Right renal pelvis (tissue), 4 donors: ENCODE measurements around the gene KRTAP4-8. TPM values are rescaled to one million over a fixed set of nuclear protein-coding genes. Genes with fewer than 3 reads are reported as not detected.
"Not testable (repeated sequence)": the region's sequence is repeated elsewhere in the genome, so short reads cannot be mapped to it uniquely, and the experiment has no call there.

ENCODE experiments used
- DNase-seq, 4 donors: peaks; one replicate each; pipeline ENCODE4 v3.0.0-alpha.2; 2013; ENCODE audit warnings: low read depth in 4 of 4, low spot score in 3 of 4, missing footprints in 1 of 4
- polyA plus RNA-seq, 4 donors: library from polyadenylated mRNA; unstranded; fragments of 120-200 nt; gene quantifications; one replicate each; pipeline ENCODE4 v1.2.1, GENCODE V29; 2013; ENCODE audit not compliant: insufficient read length in 4 of 4

The KRTAP4-8 gene
- polyA plus RNA-seq, 4 donors = not detected

DNA sequence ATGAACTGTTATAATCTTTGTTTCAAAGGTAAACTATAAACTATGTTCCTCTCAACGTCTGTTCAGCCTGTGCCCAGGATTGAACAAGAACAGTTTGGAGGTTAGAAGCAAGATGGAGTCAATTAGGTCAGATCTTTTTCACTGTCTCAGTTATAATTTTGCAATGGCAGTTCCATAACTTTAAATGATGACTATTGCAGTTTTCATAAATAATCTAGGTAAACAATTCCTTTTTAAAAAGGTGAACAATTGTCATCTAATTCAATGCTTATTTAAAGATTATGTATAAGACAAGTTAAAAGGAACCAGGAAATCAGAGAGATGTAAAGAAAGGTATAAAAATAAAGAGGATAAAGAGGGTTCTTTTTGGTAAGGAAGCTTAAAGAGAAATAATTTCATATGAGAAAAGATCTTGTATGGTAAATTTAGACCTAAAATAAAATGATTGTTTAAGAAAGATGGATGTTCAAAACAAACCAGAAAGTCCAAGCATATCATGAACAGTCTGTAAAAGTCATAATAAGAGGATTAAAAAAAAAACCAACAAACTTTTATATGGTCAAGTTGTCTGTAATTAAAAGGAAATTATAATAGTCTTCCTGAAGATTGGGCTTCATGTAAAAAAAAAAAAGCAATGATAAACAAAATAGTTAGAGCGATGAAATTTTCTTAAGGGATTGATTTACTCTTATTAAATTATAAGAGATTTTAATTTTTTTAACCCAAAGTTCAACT lies 13.4 kb upstream of the KRTAP4-8 start:
- no peak for DNase-seq

DNA sequence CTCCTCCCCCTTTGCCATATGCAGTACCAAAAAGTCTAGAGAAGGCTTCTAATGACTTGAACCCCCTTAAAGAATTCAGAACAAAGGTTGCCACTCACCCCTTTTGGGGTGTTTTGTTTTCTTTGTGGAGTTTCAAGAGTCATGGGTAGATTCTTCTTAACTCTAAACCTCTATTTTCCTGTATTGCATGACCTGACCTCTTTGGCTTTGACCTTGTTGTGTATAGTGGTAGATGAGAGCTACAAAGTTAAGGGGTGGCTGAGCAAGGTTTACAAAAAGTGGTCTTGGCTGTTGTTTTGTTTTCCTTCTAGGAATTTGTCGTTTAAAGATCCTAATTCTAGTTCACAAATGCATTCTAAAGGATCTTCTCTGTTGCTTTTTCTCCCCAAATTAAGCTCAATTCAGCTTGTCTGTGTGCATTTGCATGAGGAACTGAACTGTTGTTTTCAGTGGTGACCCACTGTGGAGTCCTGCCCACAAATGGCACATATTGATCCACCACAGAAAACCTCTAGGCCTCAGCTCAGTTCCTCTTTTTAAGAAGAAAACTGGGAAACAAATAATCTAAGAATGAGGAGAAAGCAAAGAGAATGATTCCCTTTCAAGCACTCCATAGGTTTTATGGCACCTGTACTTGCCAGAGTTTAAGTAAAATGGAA lies 10.9 kb upstream of the KRTAP4-8 start:
- DNase-seq = not testable (repeated sequence)

DNA sequence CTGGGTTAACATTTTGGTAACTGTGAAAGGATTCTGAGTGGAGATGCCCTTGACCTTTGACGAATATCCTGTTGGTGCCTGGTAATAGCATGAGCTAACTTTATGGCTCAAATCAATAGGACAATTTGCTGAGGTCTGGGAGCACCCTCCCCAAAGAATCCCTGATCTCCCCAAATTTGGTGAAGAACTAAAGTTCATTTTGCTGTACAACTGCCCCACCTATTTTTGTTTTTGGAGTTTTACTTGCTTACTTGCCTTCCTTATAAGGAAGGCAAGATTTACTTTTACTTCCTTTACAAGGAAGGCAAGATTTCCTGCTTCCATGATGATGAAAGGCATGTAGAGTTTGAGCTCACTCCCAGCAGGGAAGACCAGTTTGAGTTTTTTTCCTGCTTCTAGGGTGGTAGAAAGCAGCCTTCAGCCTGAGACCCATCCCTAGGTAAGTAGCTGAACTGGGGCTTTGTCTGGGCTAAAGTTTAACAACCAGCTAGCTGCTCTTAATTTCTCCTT lies 10.1 kb upstream of the KRTAP4-8 start:
- DNase-seq = no peak

DNA sequence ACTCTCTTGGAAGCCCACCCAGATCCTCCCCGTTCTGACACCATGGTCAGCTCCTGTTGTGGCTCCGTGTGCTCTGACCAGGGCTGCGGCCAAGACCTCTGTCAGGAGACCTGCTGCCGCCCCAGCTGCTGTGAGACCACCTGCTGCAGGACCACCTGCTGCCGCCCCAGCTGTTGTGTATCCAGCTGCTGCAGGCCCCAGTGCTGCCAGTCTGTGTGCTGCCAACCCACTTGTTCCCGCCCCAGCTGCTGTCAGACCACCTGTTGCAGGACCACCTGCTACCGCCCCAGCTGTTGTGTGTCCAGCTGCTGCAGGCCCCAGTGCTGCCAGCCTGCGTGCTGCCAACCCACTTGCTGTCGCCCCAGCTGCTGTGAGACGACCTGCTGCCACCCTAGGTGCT lies 7.4 kb upstream of the KRTAP4-8 start, which contains the start of gene KRTAP4-9:
Gene KRTAP4-9 (plus strand): TSS at position 43 of the 400 bp plus-strand sequence. CDS start 0 bp downstream, at position 43.
- not testable (repeated sequence) for DNase-seq

DNA sequence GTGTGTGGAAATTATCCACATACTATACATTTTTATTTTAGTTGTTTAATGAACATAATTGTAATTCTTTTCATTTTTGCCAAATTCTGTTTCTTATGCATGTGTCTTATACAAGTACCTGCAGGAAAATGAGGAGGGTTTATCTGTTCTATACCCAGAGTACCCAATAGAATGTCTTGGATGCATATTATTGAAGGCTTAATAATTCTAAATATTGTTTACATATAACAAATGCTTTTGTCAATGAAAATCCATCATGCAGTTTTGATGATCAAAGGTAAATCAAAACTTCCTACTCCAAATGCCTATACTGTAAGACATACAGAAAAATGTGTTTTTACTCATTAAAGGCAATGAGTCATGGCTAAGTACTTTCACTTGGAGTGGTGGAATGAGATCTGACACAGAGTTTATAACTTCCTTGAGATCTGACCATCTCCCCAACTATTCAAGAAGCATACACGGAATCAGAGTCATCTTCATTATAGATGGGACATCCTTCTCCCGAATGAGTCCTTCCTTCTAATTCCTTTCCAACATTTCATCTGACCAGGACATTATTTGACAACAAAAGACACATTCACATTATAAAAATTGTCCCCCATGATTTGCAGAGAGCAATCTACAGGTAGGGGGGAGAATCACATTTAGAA lies 6.6 kb upstream of the KRTAP4-8 start:
- not testable (repeated sequence) for DNase-seq

DNA sequence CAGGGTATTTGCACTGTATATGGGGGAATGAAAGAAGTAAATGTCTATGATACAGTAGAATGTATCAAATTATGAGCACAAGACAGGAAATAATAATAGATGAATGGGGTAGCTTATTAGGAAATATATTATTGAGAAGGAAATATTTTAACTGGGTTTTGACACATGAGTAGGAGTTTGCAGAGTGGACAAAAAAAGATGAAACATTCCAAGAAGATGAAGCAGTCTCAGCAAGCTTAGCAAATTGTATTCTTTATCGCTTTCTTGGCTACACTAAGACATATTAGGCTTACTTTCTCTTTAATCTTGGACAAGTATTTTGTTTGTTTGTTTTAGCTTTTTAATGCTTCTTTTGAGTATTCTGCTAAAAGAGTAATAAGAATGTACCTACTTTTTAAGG lies 6.0 kb upstream of the KRTAP4-8 start:
- DNase-seq = no peak

DNA sequence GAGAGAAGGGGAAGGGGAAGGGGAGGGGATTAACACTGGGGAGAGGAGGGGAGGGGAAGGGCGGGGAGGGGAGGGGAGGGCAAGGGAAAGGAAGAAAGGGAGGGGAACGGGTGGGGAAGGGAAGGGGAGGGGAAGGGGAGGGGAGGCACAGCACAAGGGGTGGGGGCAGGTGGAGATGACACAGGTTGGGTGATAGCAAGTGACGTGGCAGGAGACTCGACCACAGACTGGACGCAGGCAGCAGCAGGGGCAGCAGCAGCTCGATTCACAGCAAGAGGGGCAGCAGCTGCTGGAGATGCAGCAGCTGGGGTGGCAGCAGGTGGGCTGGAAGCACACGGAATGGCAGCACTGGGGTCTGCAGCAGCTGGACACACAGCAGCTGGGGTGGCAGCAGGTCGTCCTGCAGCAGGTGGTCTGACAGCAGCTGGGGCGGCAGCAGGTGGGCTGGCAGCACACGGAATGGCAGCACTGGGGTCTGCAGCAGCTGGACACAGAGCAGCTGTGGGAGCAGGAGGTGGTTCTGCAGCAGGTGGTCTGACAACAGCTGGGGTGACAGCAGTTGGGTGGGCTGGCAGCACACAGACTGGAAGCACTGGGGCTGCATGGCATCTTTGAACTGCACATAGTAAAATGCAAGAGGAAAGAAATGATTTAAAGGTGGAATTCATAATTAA lies 3.8 kb upstream of the KRTAP4-8 start, which contains the start of gene KRTAP4-16:
Gene KRTAP4-16 (minus strand): TSS at position 624 of the 674 bp plus-strand sequence. CDS start 0 bp downstream, at position 624.
- DNase-seq = no peak

DNA sequence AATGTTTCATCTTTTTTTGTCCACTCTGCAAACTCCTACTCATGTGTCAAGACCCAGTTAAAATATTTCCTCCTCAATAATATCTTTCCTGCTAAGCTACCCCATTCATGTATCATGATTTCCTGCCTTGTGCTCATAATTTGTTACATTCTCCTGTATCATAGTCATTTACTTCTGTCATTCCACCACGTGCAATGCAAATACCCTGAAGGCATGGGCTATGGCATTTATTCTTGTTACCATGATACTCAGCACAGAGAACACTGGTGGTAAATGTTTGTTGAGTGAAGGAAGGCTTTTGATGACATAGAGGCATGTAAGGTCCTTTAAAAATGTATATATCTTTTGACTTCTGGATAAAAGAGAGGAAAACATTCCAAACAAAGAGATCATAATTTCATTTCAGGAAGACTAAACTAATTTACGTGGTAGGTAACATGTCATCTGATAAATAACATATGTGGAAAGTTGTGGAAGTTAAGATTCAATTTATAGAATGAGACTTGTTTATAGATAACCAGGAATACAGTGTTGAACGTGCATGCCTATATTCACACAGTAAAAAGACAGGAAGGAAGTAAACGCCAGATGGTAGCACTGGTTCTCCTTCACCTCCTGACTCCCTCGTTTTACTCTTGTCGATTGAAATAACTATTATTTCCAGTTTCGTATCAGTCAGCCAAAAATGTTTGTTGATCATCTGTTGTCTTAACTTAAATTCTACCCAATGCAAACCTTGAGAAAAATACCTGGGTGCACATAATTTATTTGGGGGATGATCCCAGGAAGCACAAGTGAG lies 1.9 kb upstream of the KRTAP4-8 start:
- not testable (repeated sequence) for DNase-seq

DNA sequence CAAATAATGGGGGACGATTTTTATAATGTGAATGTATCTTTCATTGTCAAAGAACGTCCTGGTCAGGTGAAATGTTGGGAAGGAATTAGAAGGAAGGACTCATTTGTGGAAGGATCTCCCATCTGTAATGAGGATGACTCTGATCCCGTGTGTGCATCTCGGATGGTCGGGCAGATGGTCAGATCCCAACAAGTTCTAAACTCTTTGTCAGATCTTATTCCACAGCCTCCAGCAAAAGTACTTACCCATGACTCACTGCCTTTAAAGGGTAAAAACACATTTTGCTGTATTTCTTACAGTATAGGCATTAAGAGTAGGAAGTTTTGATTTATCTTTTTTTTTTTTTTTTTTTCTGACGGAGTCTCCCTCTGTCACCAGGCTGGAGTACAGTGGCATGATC lies 539 bp upstream of the KRTAP4-8 start:
- no peak for DNase-seq

DNA sequence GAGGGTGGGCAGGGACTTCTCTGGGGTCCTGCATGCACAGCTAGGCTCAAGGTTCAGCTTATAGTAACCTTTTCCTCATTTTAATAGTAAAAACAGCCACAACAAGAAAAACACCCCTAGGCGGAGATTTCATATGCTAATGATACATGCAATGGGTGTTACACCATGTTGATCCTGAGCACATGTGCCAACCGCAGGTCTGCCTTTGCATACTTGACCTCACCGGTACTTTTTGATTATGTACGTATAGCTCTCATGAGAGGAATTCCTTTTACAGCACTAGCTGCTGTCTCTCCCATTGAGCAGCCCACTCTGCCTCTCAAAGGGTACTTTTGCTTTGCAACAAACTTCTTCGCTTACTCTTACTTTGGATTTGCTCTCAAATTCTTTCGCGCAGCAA lies 1.9 kb downstream of the KRTAP4-8 start:
- DNase-seq = no peak

DNA sequence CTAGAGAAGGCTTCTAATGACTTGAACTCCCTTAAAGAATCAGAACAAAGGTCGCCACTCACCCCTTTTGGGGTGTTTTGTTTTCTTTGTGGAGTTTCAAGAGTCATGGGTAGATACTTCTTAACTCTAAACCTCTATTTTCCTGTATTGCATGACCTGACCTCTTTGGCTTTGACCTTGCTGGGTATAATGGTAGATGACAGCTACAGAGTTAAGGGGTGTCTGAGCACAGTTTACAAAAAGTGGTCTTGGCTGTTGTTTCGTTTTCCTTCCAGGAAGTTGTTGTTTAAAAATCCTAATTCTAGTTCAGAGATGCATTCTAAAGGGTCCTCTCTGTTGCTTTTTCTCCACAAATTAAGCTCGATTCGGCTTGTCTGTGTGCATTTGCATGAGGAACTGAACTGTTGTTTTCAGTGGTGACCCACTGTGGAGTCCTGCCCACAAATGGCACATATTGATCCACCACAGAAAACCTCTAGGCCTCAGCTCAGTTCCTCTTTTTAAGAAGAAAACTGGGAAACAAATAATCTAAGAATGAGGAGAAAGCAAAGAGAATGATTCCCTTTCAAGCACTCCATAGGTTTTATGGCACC lies 9.1 kb downstream of the KRTAP4-8 start:
- not testable (repeated sequence) for DNase-seq

DNA sequence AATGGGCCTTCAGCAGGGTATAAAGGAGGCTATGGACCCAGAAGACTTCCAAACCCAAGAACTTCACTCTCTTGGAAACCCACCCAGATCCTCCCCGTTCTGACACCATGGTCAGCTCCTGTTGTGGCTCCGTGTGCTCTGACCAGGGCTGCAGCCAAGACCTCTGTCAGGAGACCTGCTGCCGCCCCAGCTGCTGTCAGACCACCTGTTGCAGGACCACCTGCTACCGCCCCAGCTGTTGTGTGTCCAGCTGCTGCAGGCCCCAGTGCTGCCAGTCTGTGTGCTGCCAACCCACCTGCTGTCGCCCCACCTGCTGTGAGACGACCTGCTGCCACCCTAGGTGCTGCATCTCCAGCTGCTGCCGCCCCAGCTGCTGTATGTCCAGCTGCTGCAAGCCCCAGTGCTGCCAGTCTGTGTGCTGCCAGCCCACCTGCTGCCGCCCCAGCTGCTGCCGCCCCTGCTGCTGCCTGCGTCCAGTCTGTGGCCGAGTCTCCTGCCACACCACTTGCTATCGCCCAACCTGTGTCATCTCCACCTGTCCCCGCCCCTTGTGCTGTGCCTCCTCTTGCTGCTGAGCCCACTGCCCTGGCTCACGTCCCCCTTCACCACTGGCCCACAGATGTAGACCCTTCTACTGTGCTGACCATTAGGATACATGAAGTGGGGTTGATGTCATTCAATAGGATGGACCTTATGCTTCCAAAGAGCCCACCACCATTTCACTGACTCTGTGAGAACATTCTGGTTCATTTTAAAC lies 13.7 kb downstream of the KRTAP4-8 start, which contains the start of gene KRTAP4-7:
Gene KRTAP4-7 (plus strand): TSS at position 51 of the 757 bp plus-strand sequence. CDS start 57 bp downstream, at position 108.
- DNase-seq = not testable (repeated sequence)

DNA sequence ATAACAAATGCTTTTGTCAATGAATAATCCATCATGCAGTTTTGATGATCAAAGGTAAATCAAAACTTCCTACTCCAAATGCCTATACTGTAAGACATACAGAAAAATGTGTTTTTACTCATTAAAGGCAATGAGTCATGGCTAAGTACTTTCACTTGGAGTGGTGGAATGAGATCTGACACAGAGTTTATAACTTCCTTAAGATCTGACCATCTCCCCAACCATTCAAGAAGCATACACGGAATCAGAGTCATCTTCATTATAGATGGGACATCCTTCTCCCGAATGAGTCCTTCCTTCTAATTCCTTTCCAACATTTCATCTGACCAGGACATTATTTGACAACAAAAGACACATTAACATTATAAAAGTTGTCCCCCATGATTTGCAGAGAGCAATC lies 14.5 kb downstream of the KRTAP4-8 start:
- DNase-seq = not testable (repeated sequence)

DNA sequence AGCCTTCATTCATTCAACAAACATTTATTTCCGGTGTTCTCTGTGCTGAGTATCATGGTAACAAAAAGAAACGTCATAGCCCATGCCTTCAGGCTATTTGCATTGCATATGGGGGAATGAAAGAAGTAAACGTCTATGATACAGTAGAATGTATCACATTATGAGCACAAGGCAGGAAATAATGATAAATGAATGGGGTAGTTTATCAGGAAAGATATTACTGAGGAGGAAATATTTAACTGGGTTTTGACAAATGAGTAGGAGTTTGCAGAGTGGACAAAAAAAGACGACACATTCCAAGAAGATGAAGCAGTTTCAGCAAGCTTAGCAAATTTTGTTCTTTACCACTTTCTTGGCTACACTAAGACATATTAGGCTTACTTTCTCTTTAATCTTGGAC lies 15.3 kb downstream of the KRTAP4-8 start:
- no peak for DNase-seq

DNA sequence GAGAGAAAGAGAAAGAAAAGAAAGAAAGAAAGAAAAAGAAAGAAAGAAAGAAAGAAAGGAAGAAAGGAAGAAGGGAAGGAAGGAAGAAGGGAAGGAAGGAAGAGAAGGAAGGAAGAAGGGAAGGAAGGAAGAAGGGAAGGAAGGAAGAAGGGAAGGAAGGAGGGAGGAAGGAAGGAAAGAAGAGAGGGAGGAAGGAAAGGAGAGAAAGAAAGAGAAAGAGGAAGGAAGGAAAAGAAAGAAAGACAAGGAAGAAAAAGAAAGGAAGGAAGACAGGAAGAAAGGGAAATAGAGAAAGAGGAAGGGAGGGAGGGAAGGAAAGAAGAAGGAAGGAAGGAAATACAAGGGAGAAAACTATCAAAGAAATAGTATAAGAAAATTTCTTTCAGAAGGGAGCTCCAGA lies 21.2 kb downstream of the KRTAP4-8 start:
- no peak for DNase-seq

DNA sequence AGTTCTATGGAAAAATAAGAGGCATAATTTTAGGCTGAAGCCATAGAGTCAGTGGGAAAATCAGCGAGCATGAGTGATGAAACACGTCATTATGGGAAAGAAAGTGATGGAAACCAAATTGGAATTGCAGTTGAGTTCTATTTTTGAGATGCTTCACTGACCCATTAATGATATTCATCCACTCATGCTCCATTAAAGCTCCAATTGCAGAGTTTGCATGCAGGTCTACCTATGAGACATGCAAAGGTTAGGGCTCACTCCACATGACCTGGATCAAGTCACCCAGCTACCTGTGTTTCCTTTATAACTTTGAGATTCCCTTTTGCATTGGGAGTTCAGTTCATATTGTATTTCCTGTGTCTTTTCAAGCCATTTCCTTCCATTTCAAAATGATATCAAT lies 24.3 kb downstream of the KRTAP4-8 start:
- DNase-seq = no peak

DNA sequence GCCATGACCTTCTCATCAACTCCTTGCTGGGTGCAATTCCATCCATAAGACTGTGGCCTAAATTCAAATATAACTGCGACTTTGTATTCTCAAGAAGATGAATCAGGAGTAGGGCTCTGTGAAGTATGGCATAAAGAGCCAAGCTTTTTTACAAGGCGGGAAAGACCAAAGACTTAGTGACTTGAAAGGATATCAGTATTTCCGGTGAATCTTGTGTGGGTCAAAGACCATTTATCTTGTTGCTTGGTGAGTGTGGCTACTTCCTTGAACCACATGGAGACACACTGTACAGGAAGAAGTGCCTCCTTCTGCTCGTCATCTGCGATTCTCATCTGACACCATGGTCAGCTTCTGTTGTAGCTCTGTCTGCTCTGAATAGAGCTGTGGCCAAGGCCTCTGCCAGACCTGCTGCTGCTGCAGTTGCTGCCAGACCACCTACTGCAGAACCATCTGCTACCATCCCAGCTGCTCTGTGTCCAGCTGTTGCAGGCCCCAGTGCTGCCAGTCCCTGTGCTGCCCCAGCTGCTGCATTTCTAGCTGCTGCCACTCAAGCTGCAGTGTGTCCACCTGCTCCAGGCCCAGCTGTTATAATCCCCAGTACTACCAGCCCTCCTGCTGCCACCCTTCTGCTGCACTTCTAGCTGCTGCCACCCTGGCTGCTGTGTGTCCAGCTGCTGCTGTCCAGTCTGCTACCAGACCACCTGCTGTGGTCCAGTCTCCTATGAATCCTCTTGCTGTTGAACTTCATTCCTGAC lies 26.2 kb downstream of the KRTAP4-8 start:
- no peak for DNase-seq

DNA sequence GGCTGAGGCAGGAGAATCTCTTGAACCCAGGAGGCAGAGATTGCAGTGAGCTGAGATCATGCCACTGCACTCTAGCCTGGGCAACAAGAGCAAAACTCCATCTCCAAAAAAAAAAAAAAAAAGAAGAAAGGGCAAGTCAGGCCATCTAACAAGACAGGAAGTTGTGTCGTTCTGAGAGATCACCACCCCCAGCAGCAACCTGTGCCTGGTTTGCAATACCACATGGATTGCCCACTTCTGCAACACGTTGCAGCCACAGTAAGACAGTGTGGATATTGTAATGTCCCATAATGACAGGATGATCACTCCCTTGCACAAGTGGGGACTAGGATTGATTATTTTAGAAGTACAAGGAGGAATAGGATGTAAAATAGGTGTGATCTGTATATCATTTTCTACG lies 28.9 kb downstream of the KRTAP4-8 start:
- no peak for DNase-seq
